ENCODE data around the gene KRTAP19-4. TPM values are rescaled to one million over a fixed set of nuclear protein-coding genes. Genes with fewer than 3 reads are reported as not detected.
A peak's percentile ranks its signal among the peaks of the same experiment; 100 is the strongest.
"Not testable (repeated sequence)": the region's sequence is repeated elsewhere in the genome, so short reads cannot be mapped to it uniquely, and the experiment has no call there.

Gene KRTAP19-4, protein sequence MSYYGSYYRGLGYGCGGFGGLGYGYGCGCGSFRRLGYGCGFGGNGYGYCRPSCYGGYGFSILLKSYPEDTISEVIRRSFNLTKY
- total RNA-seq, result not detected

DNA sequence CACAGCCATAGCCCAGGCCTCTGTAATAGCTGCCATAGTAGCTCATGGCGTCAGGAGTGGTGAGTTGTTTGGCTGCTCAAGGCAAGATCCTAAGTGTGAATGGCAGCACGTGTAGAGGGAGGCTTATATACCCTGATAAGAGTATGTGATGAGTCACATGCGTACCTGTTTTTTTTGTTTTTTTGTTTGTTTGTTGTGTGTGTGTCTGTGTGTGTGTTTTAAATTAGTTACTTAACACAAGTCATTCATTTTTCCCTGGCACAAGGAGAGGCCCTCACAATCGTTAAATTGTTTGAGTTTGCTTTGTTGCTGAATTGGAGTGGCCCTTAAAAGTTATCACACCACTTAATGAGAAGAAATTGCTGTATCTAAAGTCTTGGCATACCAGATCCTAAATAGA is at the start of gene KRTAP19-4:
TSS of gene KRTAP19-4 (minus strand) at position 101 of the 400 bp plus-strand sequence. CDS start at position 46, 55 bp downstream.
- ATAC-seq, result no peak

DNA sequence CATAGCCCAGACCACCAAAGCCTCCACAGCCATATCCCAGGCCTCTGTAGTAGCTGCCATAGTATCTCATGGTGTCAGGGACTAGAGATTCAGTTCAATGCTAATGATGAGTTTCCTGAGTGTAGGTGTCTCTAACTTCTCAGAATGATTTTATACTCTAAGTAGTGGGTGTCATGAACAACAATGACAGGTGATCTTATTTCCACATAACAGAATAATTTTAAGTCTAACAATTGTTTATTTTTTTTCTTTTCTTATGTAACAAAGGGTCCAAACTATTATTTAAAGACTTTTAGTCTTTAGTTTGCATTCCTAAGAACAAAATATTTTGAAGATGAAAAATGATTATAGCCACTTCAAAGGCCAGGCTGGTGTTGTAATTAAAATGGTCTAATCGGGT is 44.8 kb upstream of the KRTAP19-4 start, which contains the start of gene KRTAP19-6:
TSS of gene KRTAP19-6 (minus strand) at position 101 of the 400 bp plus-strand sequence. CDS start at position 70, 31 bp downstream.
- no peak for ATAC-seq

DNA sequence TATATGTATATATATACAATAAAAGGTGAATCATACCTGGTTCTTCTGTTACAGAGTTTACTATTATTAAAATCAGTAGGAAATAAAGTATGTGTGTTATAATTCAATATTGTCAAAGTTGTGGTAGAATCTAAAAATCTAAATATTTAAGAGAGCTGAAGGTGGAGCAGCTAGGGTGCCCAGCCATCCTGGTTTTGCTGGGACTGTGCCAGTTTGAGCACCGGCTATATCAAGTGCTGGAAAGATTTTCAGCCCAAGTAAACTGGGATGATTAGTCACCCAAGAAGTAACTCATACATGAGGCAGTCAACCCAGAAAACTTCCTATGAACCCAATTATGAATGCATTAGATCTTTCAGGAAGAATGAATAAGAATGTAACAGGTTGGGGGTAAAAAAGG is 21.9 kb upstream of the KRTAP19-4 start:
- no peak for ATAC-seq

DNA sequence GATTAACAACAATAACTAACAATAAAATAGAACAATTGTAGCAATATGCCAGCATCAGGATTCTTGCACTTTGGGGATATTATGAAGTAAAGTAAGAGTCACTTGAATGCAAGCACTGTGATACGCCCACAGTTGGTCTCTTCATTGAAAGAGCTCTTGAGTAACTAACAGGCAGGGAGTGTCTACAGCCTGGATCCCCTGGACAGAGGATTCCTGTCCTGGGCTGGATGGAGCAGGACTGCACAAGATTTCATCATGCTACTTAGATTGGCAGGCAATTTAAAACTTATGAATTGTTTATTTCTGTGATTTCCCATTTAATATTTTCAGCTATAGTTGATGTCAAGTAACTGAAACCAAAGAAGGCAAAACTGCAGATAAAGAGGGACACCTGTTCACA is 18.7 kb upstream of the KRTAP19-4 start:
- ATAC-seq, result no peak

DNA sequence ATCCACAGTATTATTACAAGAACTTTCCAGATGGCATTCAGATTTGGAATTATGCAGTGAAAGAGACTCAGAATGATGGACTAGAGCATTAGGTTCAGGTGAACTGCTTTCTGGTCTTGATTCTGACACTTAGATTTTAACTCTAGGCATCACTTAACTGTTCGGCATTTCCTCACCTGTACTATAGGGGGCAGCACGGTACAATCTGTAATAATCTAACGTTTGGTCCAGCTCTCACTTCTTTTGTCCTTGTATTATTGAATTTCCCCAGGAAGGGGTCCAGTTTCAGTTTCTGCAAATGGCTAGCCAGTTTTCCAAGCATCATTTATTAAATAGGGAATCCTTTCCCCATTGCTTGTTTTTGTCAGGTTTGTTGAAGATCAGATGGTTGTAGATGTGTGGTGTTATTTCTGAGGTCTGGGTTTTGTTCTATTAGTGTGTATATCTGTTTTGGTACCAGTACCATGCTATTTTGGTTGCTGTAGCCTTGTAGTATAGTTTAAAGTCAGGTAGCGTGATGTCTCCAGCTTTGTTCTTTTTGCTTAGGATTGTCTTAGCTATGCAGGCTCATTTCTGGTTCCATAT is 8.7 kb upstream of the KRTAP19-4 start:
- not testable (repeated sequence) for ATAC-seq

DNA sequence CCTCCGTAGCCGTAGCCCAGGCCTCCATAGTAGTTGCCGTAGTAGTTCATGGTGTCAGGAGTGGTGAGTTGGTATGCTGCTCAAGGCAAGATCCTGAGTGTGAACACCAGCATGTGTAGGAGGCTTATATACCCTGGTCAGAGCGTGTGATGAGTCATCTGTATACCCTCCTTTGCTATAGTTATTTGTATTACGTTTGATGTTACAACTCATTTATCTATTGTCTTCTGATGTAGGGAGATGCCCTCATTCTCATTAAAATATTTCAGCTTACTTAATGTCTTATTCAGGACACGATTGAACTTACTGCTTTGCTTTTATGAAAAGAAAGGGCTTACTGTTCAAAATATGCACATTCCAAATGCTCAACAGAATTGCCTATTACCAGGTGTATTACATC is 5.1 kb upstream of the KRTAP19-4 start, which contains the start of gene KRTAP19-5:
TSS of gene KRTAP19-5 (minus strand) at position 101 of the 400 bp plus-strand sequence. CDS start at position 50, 51 bp downstream.
- ATAC-seq, result no peak

DNA sequence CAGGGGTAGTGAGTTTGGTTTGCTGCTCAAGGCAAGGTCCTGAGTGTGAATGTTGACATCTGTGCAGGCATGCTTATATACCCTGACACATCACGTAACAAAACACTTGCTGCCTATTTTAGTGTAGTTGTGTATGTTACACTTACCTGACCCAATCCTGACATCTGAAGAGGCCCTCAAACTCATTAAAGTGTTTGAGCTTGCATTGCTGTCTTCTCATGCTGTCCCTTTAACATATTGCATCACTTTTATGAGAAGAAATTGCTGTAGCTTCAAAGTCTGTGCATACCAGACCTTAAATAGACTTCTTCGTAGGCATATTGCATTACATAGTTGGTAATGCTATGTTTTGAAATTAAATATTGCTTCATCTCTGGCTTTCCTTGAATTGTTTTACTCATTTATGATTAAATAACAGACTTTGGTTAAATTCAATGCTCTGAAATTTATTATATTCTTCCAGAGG is 5.0 kb downstream of the KRTAP19-4 start, which contains the start of gene KRTAP19-3:
TSS of gene KRTAP19-3 (minus strand) at position 51 of the 466 bp plus-strand sequence. CDS start 56 bp downstream, outside the sequence.
- no peak for ATAC-seq

DNA sequence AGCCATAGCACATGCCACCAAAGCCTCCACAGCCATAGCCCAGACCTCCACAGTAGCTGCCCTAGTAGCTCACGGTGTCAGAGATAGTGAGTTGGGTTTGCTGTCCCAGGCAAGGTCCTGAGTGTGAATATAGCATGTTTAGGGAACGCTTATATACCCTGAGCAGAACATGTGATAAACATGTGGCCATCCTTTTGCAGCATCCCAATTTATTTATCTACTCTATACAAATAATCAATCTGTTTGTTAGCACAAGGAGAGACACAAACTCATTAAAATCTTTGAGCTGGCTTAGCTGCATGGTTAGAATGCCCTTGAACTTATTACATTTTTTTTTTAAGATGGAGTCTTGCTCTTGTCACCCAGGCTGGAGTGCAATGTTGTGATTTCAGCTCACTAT is 9.6 kb downstream of the KRTAP19-4 start, which contains the start of gene KRTAP19-2:
TSS of gene KRTAP19-2 (minus strand) at position 101 of the 400 bp plus-strand sequence. CDS start at position 13, 88 bp downstream.
- ATAC-seq, result no peak

DNA sequence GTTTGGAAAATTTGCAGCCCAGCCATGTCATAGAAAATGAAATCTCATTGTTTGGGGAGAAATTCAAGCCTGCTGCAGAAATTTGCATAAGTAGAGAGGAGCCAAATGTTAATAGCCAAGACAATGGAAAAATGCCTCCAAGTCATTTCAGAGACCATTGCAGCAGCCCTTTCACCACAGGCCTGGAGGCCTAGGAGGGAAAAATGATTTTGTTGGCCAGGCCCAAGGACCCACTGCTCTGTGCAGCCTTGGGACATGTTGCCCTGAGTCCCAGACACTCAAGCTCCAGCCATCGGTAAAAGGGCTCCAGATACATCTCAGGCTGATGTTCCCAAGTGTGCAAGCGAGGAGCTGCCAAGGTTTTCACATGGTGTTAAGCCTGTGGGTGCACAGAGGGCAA is 10.8 kb downstream of the KRTAP19-4 start:
- no peak for ATAC-seq

DNA sequence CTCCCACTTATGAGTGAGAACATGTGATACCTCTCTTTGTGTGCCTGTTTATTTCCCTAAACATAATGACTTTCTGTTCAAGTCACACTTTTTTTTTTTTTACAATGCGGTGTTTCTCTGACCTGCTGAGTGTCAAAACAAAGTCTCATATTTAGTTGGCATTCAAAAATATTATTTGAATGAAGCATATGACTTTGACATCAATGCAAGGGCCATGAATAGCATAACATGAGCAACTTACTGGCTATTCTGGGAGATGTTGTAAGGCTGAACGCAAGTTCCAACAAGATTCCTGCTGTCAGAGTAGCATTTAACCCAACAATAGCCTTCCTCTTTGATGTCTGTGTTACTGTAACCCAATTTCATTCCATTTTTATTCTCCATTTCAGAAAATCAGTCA is 14.8 kb downstream of the KRTAP19-4 start:
- no peak for ATAC-seq

DNA sequence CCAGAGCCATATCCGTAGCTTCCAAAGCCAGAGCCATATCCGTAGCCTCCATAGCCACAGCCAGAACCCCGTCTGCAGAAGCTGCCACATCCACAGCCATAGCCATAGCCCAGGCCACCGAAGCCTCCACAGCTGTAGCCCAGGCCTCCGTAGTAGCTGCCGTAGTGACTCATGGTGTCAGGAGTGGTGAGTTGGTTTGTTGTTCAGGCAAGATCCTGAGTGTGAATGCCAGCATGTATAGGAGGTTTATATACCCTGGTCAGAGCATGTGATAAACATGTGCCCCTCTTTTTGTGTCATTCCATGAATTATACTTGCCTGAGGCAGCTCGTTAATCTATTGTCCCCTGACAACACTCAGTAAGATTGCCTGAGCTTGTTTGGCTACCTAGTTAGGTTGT is 16.8 kb downstream of the KRTAP19-4 start, which contains the start of gene KRTAP19-1:
TSS of gene KRTAP19-1 (minus strand) at position 223 of the 400 bp plus-strand sequence. CDS start at position 173, 50 bp downstream.
- peak; percentile 18 for ATAC-seq

DNA sequence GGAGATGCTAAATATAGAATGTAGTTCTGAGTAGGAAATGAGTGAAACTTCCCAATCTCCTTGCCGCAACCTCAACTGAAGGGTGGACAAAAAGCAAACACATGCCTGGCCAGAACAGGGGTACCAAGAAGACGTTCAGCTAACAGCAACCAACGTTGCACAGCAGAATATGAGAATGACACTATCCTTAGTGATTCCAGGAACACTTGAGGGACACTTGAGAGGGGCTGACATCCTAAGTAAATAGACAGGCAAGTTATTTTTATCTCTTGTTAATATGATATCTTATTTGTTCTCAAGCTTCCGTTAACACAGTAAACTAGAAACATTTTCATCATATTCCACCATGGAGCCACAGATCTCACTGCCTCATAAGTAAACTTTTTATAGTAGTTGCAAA is 17.7 kb downstream of the KRTAP19-4 start:
- ATAC-seq, result no peak

DNA sequence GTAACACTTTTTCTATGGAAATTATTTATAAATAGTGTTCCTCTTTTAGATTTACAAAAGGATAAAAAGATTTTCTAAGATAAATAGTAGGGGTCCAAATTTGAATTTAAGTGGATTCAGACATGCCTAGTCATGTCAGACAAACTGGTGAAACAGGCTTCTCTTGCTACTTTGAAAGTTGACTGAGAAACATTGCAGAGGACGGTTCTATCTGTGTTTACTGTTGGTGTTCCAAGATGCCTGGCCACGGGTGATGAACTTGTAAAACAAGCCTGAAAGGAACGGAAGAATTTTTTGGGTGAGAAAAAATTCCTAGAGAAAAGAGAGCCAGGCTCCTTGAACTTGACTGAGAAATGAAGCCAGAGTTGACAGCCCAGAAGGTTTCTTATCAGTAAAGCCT is 19.0 kb downstream of the KRTAP19-4 start:
- ATAC-seq, result no peak

DNA sequence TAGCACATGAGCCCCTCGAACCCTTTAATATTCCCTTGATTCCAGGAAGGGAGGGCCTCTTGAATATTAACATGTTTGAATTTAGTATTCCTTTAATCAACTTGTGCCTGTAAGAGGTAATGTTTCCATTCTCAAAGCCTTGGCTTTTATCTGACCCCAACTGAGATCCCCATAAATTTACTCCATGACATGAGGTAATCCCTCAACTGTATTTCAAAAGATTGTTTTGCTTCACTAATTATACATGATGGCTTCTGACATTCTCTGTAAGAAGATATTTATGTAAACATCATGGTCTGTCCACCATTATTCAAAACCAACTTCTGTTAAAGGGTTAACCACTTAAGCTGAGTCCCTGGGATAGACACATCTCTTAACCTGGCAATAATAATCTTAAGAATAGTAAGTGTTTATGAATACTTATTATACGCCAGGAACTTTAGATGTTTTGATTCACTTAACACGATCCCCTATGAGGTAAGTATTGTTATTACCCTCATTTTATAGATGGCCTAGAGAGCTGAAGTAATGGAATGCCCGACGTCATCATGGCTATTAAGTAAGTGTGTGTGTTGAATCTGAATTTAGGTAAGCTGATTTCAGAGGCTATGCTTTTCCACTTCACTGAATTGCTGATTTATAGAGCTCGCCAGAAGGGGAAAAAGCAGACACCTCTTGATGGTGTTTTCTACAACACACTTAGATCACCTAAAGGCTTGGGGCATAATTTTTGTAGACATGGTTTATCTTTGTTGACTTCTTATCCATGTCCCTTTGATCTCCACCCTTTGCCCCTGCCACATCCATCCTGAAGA is 27.9 kb downstream of the KRTAP19-4 start:
- ATAC-seq, result no peak

DNA sequence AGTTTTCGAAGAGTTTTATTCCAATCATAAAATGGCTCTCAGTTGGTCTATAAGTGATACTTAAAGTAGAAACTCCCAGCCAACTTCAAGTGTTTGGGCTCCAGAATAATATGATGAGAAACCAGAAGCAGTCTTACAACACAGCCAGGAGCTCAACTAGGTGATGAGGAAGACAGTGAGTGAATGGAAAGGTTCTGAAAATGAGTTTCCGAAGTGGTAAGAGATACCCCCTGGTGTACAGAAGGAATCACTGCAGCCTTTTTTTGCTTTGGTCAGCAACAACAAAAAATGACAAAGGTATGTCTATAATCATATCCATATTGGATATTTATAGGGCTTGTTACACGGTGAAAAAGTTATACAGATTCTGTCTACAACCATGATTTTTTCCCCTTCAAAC is 33.3 kb downstream of the KRTAP19-4 start:
- ATAC-seq, result peak; percentile 31

DNA sequence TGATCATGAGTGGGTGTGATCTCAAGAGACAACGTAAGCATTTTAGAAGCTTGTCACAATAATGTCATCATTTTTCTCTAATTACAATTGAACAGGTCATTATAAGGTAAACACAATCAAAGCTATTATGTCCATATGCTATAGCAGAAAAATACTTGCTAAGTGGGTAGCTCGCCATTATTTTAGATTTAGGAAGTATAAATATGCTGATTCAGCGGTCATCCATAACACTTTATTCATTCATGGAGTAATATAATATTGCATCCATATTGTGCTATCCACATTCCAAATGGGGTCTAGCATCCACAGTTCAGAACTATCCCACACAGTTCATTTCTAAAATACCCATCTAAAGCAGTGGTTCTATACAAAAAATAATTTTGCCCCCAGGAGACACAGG is 48.5 kb downstream of the KRTAP19-4 start:
- no peak for ATAC-seq

DNA sequence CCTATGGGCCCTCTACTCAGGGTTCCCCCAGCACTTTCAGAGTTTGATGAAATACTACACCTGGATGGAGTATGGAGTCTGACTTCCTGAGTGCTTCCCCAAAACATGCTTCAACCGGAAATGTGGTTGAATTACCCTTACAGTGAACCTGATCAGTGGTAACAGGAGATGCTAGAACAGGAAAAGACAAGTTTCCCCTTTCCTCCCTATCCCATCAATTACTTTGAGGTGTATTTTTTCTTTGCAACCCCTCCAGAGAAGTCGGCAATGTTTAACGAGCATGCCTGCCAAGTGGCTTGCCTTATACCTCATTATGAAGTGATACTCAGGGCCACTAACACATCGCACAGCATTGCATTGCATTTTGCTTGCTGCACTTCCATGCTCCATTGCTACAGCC is 49.9 kb downstream of the KRTAP19-4 start:
- ATAC-seq, result no peak

Other genes with a start within 250 kb of the KRTAP19-4 start
- gene KRTAP24-1, start 214.2 kb downstream of the KRTAP19-4 start, total RNA-seq, result not detected
- not detected for gene KRTAP25-1, start 207.7 kb downstream of the KRTAP19-4 start, total RNA-seq
- not detected for gene KRTAP26-1, start 176.8 kb downstream of the KRTAP19-4 start, total RNA-seq
- gene KRTAP27-1, start 159.5 kb downstream of the KRTAP19-4 start, total RNA-seq, result not detected
- not detected for gene KRTAP23-1, start 148.6 kb downstream of the KRTAP19-4 start, total RNA-seq
- not detected for gene KRTAP13-2, start 124.9 kb downstream of the KRTAP19-4 start, total RNA-seq
- gene KRTAP13-1, start 101.1 kb downstream of the KRTAP19-4 start, total RNA-seq, result not detected
- not detected for gene KRTAP13-3, start 71.2 kb downstream of the KRTAP19-4 start, total RNA-seq
- not detected for gene KRTAP13-4, start 66.9 kb downstream of the KRTAP19-4 start, total RNA-seq
- gene KRTAP15-1, start 56.9 kb downstream of the KRTAP19-4 start, total RNA-seq, result not detected
- gene KRTAP19-1, start 16.8 kb downstream of the KRTAP19-4 start, total RNA-seq, result not detected
- not detected for gene KRTAP19-2, start 9.7 kb downstream of the KRTAP19-4 start, total RNA-seq
- gene KRTAP19-3, start 5.2 kb downstream of the KRTAP19-4 start, total RNA-seq, result not detected
- gene KRTAP19-5, start 5.0 kb upstream of the KRTAP19-4 start, total RNA-seq, result not detected
- gene KRTAP19-6, start 44.7 kb upstream of the KRTAP19-4 start, total RNA-seq, result not detected
- gene KRTAP19-7, start 64.1 kb upstream of the KRTAP19-4 start, total RNA-seq, result not detected
- not detected for gene KRTAP22-2, start 93.2 kb upstream of the KRTAP19-4 start, total RNA-seq
- not detected for gene KRTAP6-3, start 95.3 kb upstream of the KRTAP19-4 start, total RNA-seq
- not detected for gene KRTAP6-2, start 101.7 kb upstream of the KRTAP19-4 start, total RNA-seq
- gene KRTAP22-1, start 103.9 kb upstream of the KRTAP19-4 start, total RNA-seq, result not detected
- gene KRTAP6-1, start 116.8 kb upstream of the KRTAP19-4 start, total RNA-seq, result not detected
- gene KRTAP20-1, start 119.3 kb upstream of the KRTAP19-4 start, total RNA-seq, result not detected
- not detected for gene KRTAP20-4, start 123.5 kb upstream of the KRTAP19-4 start, total RNA-seq
- not detected for gene KRTAP20-2, start 138.0 kb upstream of the KRTAP19-4 start, total RNA-seq
- not detected for gene KRTAP20-3, start 145.7 kb upstream of the KRTAP19-4 start, total RNA-seq
- not detected for gene KRTAP21-3, start 221.6 kb upstream of the KRTAP19-4 start, total RNA-seq